Ascending aorta (tissue), 2 donors: ENCODE data around the gene ZBTB18. TPM values are rescaled to one million over a fixed set of nuclear protein-coding genes. Genes with fewer than 3 reads are reported as not detected.

ENCODE experiments used
- DNase-seq, 2 donors: peaks; one replicate each; pipeline ENCODE4 v3.0.0-alpha.2; 2019; ENCODE audit warnings: low spot score in 2 of 2
- H3K27ac ChIP-seq, 2 donors: fragments of 200-600 bp; sonication (generic); one replicate each; pipeline ENCODE4 v1.5.1; 2016 to 2017; ENCODE audit warnings: mild to moderate bottlenecking in 1 of 2
- H3K27me3 ChIP-seq: fragments of 200-600 bp; sonication (generic); one replicate; pipeline ENCODE4 v1.5.1; 2017
- H3K36me3 ChIP-seq, 2 donors: fragments of 200-600 bp; sonication (generic); one replicate each; pipeline ENCODE4 v1.5.1; 2016
- H3K4me1 ChIP-seq, 2 donors: fragments of 200-600 bp; sonication (generic); one replicate each; pipeline ENCODE4 v1.5.1; 2016 to 2017; ENCODE audit warnings: mild to moderate bottlenecking in 1 of 2
- H3K4me3 ChIP-seq, 2 donors: fragments of 200-600 bp; sonication (generic); one replicate each; pipeline ENCODE4 v1.5.1; 2016 to 2017; ENCODE audit warnings: mild to moderate bottlenecking in 1 of 2
- H3K9me3 ChIP-seq, 2 donors: fragments of 200-600 bp; sonication (generic); one replicate each; pipeline ENCODE4 v1.5.1; 2016
- intact Hi-C: fragments of 100-400 bp; cut with DNase I; formaldehyde crosslinking; loops from one replicate; pipeline ENCODE4 v1.15.1; 2023
- total RNA-seq: library from RNA; depleted of rRNA; stranded (reverse); fragments of >200 nt; gene quantifications from one replicate; pipeline ENCODE4 v1.1.0, GENCODE V29; 2016
- TF ChIP-seq, protein P1 (sequence below), 3 experiments: fragments of 200-600 bp in 2 of 3; fragments of 450-650 bp in 1 of 3; sonication (generic) in 2 of 3; IDR thresholded peaks; one replicate each; pipeline ENCODE4 v1.5.1; 2016 to 2019; ENCODE audit warnings: antibody characterized with exemption in 3 of 3, mild to moderate bottlenecking in 1 of 3, moderate library complexity in 1 of 3

The ZBTB18 gene
- total RNA-seq, 1 donor from 2014 or later, result 7.1 TPM

DNA sequence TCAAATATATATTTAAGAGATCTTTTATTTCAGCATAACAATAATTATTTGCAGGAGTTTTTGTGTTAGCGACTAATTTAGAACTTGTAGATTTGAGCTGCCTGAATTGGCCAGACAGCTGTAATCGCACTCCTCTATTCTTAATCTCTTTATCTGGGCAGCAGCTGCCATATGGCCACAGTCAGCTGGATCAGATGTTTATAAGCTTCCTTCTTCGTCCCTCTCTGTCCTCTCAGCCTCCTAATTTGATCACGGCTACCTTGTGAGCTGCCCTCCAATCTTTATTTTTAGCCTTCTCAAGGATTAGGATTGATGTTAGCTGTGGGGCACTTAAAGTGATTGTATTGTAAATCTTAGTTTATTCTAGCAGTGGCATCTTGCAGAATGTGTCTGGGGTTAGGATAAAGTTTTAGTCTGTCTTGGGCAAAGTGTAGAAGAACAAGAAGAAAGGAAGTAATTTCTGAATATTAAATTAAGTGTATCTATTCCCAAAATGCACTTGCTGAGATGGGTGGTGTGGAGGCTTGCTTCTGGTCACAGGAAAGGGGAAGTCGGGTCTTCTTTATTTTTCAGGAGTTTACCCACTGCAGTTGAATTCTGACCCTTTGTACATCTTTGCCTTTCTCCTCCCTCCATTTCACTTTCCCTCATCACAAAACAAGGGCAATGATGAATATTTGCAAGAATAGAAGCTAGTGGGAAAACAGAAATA, 1.1 kb downstream of the ZBTB18 start:
- peak overlapping the region; percentile 22 to 34 for H3K27ac ChIP-seq
- H3K4me1 ChIP-seq, result peaks cover 0 to 17% of the 10 kb centered on the region in 2 donors
- intact Hi-C loops, result no loop called here

DNA sequence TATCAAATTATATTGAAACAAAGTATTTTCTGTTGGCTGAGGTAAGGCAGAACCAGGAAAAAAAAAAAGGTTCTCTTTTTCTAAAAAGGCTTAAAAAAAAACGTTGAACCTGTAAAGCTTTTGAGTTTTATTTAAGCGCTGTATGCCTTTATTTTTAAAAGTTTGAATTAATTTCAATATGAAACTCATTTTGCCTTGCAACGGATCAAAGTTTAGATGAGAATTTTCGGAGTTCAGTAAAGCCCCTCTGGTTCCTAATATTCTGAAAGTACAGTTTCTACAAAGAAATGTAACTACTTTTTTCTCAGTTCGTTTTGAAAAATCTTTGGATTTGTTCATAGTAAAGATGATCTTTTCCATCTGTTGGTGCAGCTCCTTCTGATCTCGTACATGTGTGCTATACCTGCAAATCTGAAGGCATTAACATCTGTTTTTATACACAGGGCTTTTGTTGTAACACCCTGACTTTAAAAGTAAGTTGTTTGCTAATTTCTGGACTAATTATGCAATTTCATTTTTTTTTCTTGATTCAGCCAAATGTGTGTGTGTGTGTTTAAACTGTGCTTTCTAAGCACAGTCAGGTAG, 1.7 kb downstream of the ZBTB18 start:
- peaks cover 6 to 15% of the 10 kb centered on the region in 2 donors for H3K36me3 ChIP-seq
- H3K4me1 ChIP-seq, result peaks cover 0 to 17% of the 10 kb centered on the region in 2 donors
- TF ChIP-seq, protein P1, sequence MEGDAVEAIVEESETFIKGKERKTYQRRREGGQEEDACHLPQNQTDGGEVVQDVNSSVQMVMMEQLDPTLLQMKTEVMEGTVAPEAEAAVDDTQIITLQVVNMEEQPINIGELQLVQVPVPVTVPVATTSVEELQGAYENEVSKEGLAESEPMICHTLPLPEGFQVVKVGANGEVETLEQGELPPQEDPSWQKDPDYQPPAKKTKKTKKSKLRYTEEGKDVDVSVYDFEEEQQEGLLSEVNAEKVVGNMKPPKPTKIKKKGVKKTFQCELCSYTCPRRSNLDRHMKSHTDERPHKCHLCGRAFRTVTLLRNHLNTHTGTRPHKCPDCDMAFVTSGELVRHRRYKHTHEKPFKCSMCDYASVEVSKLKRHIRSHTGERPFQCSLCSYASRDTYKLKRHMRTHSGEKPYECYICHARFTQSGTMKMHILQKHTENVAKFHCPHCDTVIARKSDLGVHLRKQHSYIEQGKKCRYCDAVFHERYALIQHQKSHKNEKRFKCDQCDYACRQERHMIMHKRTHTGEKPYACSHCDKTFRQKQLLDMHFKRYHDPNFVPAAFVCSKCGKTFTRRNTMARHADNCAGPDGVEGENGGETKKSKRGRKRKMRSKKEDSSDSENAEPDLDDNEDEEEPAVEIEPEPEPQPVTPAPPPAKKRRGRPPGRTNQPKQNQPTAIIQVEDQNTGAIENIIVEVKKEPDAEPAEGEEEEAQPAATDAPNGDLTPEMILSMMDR (IDR thresholded peaks at IDR 0.05), result no peak
- DNase-seq, result no peak
- intact Hi-C loops, result no loop called here
- no peaks in the 10 kb centered on the region for H3K27me3 ChIP-seq
- H3K4me3 ChIP-seq, result no peak overlapping the region
- H3K27ac ChIP-seq, result no peak overlapping the region
- no peaks in the 10 kb centered on the region for H3K9me3 ChIP-seq

More for the DNA sequence above, 1.1 kb downstream of the ZBTB18 start:
- Histone ChIP-seq H3K4me3 (peak overlapping the region in 1 of 2 donors; percentile 9), H3K27me3 (no peaks in the 10 kb centered on the region), H3K36me3 (peaks cover 6 to 15% of the 10 kb centered on the region in 2 donors), H3K9me3 (no peaks in the 10 kb centered on the region)
- TF ChIP-seq, protein P1 (IDR thresholded peaks at IDR 0.05), result no peak
- no peak for DNase-seq

DNA sequence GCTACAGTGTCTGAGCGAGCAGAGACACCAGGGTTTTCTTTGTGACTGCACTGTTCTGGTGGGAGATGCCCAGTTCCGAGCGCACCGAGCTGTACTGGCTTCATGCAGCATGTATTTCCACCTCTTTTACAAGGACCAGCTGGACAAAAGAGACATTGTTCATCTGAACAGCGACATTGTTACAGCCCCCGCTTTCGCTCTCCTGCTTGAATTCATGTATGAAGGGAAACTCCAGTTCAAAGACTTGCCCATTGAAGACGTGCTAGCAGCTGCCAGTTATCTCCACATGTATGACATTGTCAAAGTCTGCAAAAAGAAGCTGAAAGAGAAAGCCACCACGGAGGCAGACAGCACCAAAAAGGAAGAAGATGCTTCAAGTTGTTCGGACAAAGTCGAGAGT, 2.7 kb downstream of the ZBTB18 start:
- peaks cover 6 to 15% of the 10 kb centered on the region in 2 donors for H3K36me3 ChIP-seq

DNA sequence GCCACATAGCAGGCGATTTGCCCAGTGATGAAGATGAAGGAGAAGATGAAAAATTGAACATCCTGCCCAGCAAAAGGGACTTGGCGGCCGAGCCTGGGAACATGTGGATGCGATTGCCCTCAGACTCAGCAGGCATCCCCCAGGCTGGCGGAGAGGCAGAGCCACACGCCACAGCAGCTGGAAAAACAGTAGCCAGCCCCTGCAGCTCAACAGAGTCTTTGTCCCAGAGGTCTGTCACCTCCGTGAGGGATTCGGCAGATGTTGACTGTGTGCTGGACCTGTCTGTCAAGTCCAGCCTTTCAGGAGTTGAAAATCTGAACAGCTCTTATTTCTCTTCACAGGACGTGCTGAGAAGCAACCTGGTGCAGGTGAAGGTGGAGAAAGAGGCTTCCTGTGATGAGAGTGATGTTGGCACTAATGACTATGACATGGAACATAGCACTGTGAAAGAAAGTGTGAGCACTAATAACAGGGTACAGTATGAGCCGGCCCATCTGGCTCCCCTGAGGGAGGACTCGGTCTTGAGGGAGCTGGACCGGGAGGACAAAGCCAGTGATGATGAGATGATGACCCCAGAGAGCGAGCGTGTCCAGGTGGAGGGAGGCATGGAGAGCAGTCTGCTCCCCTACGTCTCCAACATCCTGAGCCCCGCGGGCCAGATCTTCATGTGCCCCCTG, 3.3 kb downstream of the ZBTB18 start:
- Histone ChIP-seq H3K4me1 (peaks cover 0 to 17% of the 10 kb centered on the region in 2 donors), H3K9me3 (no peaks in the 10 kb centered on the region)
- intact Hi-C loops, result no loop called here

More for the DNA sequence above, 2.7 kb downstream of the ZBTB18 start:
- TF ChIP-seq, protein P1 (IDR thresholded peaks at IDR 0.05), result no peak
- Histone ChIP-seq H3K27ac (no peak overlapping the region), H3K27me3 (no peaks in the 10 kb centered on the region), H3K4me1 (peaks cover 0 to 17% of the 10 kb centered on the region in 2 donors), H3K4me3 (no peak overlapping the region), H3K9me3 (no peaks in the 10 kb centered on the region)
- intact Hi-C loops, result no loop called here
- no peak for DNase-seq

DNA sequence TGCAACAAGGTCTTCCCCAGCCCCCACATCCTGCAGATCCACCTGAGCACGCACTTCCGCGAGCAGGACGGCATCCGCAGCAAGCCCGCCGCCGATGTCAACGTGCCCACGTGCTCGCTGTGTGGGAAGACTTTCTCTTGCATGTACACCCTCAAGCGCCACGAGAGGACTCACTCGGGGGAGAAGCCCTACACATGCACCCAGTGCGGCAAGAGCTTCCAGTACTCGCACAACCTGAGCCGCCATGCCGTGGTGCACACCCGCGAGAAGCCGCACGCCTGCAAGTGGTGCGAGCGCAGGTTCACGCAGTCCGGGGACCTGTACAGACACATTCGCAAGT, 3.8 kb downstream of the ZBTB18 start:
- Histone ChIP-seq H3K4me1 (peaks cover 0 to 17% of the 10 kb centered on the region in 2 donors), H3K36me3 (peaks cover 6 to 15% of the 10 kb centered on the region in 2 donors), H3K9me3 (no peaks in the 10 kb centered on the region), H3K27ac (no peak overlapping the region), H3K4me3 (no peak overlapping the region), H3K27me3 (no peaks in the 10 kb centered on the region)
- intact Hi-C loops, result no loop called here
- TF ChIP-seq, protein P1 (IDR thresholded peaks at IDR 0.05), result no peak
- no peak for DNase-seq

More for the DNA sequence above, 3.3 kb downstream of the ZBTB18 start:
- DNase-seq, result no peak
- no peak overlapping the region for H3K27ac ChIP-seq
- peaks cover 6 to 15% of the 10 kb centered on the region in 2 donors for H3K36me3 ChIP-seq
- TF ChIP-seq, protein P1 (IDR thresholded peaks at IDR 0.05), result no peak
- no peak overlapping the region for H3K4me3 ChIP-seq
- H3K27me3 ChIP-seq, result no peaks in the 10 kb centered on the region
